ENCODE results near the gene PNISR.
"Not testable (repeated sequence)": the region's sequence is repeated elsewhere in the genome, so short reads cannot be mapped to it uniquely, and the experiment has no call there.

PNISR gene

GRCh38 chr6:99467509-99468106 lies 42.5 kb upstream of the PNISR start:
- Histone ChIP-seq H3F3A (ENCODE audit: insufficient read depth, low read length) (no peaks in the 10 kb centered on the region; the same call in 1 of the 2 replicates), H3K27me3 (ENCODE audit: insufficient read depth, low read length) (no peaks in the 10 kb centered on the region), H3K9me3 (ENCODE audit: low read length) (no peaks in the 10 kb centered on the region), H3K9ac (ENCODE audit: low read length) (no peak overlapping the region), H3K4me3 (ENCODE audit: low read depth, low read length, poor library complexity, severe bottlenecking) (no peak overlapping the region), H4K20me1 (ENCODE audit: insufficient read depth, low read length) (no peaks in the 10 kb centered on the region), H3K79me2 (ENCODE audit: insufficient read depth, low read length) (no peaks in the 10 kb centered on the region), H3K27ac (ENCODE audit: low read depth, low read length, poor library complexity, severe bottlenecking) (no peak overlapping the region), H2AFZ (ENCODE audit: low read length) (no peak overlapping the region), H3K36me3 (ENCODE audit: insufficient read depth, low read length) (peaks cover 11% of the 10 kb centered on the region), H3K9me2 (ENCODE audit: low read depth, low read length) (no peaks in the 10 kb centered on the region), H3K4me2 (ENCODE audit: low read length) (no peak overlapping the region), H3K4me1 (ENCODE audit: insufficient read depth, low read length, severe bottlenecking) (no peaks in the 10 kb centered on the region)
- TF ChIP-seq EZH2 (IDR thresholded peaks at IDR 0.05; ENCODE audit: borderline replicate concordance, low read length) (no peak), CTCF (IDR thresholded peaks at IDR 0.05; ENCODE audit: low read length) (peak; percentile 65)

GRCh38 chr6:99459133-99459532 lies 34.0 kb upstream of the PNISR start:
- not testable (repeated sequence) for H2AFZ ChIP-seq (ENCODE audit: low read length); H3K27me3 ChIP-seq (ENCODE audit: insufficient read depth, low read length); H3K9me3 ChIP-seq (ENCODE audit: low read length); H3K27ac ChIP-seq (ENCODE audit: low read depth, low read length, poor library complexity, severe bottlenecking); H3K79me2 ChIP-seq (ENCODE audit: insufficient read depth, low read length); H3K4me2 ChIP-seq (ENCODE audit: low read length); H3K9ac ChIP-seq (ENCODE audit: low read length); H3F3A ChIP-seq (ENCODE audit: insufficient read depth, low read length); H3K4me1 ChIP-seq (ENCODE audit: insufficient read depth, low read length, severe bottlenecking); H3K4me3 ChIP-seq (ENCODE audit: low read depth, low read length, poor library complexity, severe bottlenecking); H4K20me1 ChIP-seq (ENCODE audit: insufficient read depth, low read length); H3K9me2 ChIP-seq (ENCODE audit: low read depth, low read length)
- peaks cover 30% of the 10 kb centered on the region for H3K36me3 ChIP-seq (ENCODE audit: insufficient read depth, low read length)

- Histone ChIP-seq H2AFZ (ENCODE audit: low read length) (no peak overlapping the region), H3K79me2 (ENCODE audit: insufficient read depth, low read length) (no peaks in the 10 kb centered on the region), H3K27me3 (ENCODE audit: insufficient read depth, low read length) (no peaks in the 10 kb centered on the region), H3K9me3 (ENCODE audit: low read length) (no peaks in the 10 kb centered on the region), H4K20me1 (ENCODE audit: insufficient read depth, low read length) (no peaks in the 10 kb centered on the region), H3K4me3 (ENCODE audit: low read depth, low read length, poor library complexity, severe bottlenecking) (no peak overlapping the region), H3K36me3 (ENCODE audit: insufficient read depth, low read length) (peaks cover 28% of the 10 kb centered on the region), H3K4me1 (ENCODE audit: insufficient read depth, low read length, severe bottlenecking) (no peaks in the 10 kb centered on the region), H3F3A (ENCODE audit: insufficient read depth, low read length) (no peaks in the 10 kb centered on the region), H3K4me2 (ENCODE audit: low read length) (no peak overlapping the region), H3K27ac (ENCODE audit: low read depth, low read length, poor library complexity, severe bottlenecking) (no peak overlapping the region), H3K9ac (ENCODE audit: low read length) (no peak overlapping the region), H3K9me2 (ENCODE audit: low read depth, low read length) (no peaks in the 10 kb centered on the region)
- TF ChIP-seq CTCF (IDR thresholded peaks at IDR 0.05; ENCODE audit: low read length) (peak; percentile 47; the same call in 1 of the 2 replicates), EZH2 (IDR thresholded peaks at IDR 0.05; ENCODE audit: borderline replicate concordance, low read length) (no peak)
Measured at GRCh38 chr6:99458319-99458718, 33.2 kb upstream of the PNISR start.

- Histone ChIP-seq H4K20me1 (ENCODE audit: insufficient read depth, low read length) (no peaks in the 10 kb centered on the region), H3K9me2 (ENCODE audit: low read depth, low read length) (no peaks in the 10 kb centered on the region), H3K9ac (ENCODE audit: low read length) (no peak overlapping the region)
Measured at GRCh38 chr6:99446076-99446475, 21.0 kb upstream of the PNISR start.

More at GRCh38 chr6:99446076-99446475, 21.0 kb upstream of the PNISR start:
- Histone ChIP-seq H3K79me2 (ENCODE audit: insufficient read depth, low read length) (no peaks in the 10 kb centered on the region), H3K27me3 (ENCODE audit: insufficient read depth, low read length) (no peaks in the 10 kb centered on the region), H3K4me1 (ENCODE audit: insufficient read depth, low read length, severe bottlenecking) (no peaks in the 10 kb centered on the region), H3K27ac (ENCODE audit: low read depth, low read length, poor library complexity, severe bottlenecking) (no peak overlapping the region), H2AFZ (ENCODE audit: low read length) (no peak overlapping the region), H3K4me2 (ENCODE audit: low read length) (no peak overlapping the region), H3F3A (ENCODE audit: insufficient read depth, low read length) (no peaks in the 10 kb centered on the region), H3K4me3 (ENCODE audit: low read depth, low read length, poor library complexity, severe bottlenecking) (no peak overlapping the region), H3K36me3 (ENCODE audit: insufficient read depth, low read length) (peaks cover 28% of the 10 kb centered on the region), H3K9me3 (ENCODE audit: low read length) (no peaks in the 10 kb centered on the region)
- TF ChIP-seq EZH2 (IDR thresholded peaks at IDR 0.05; ENCODE audit: borderline replicate concordance, low read length) (no peak), CTCF (IDR thresholded peaks at IDR 0.05; ENCODE audit: low read length) (no peak)

Data from OCI-LY1 (cell line).